GM21381 (cell line): ENCODE results near the gene XCL1.

Source experiments
- ATAC-seq: cut with Tn5 transposase; IDR thresholded peaks from one replicate; pipeline ENCODE4 v1.9.1; 2021; ENCODE audit warnings: mild to moderate bottlenecking, moderate library complexity; ENCODE audit not compliant: unreplicated experiment

The XCL1 gene

DNA sequence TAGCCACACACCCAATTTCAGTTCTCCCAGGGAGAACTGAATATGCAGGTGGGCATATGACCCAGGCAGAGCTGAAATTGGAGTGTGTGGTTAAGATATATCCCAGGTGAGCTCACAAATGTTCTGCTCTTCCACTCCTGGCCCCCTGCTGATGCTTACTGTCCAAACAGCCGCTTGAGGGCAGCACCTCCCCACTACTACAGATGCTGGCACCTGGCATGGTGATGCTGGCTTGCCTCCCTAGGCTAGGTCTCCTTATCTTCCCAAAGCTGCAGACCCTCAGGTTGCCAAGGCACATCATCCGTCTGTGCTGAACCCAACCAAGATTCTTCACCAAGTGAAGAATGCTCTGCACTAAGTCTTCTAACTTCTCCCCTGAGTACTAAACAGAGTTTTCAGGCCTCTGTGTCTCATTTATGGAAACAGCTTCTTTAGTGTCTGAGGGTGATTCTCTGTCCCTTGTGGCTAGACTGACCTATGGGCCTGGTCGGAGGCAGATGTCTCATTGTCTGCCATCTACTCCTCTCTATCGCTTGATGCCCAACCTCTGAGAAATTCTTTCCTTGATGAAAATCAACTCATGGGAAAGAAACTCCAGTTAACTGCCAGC lies 27.2 kb downstream of the XCL1 start:
- no peak for ATAC-seq

DNA sequence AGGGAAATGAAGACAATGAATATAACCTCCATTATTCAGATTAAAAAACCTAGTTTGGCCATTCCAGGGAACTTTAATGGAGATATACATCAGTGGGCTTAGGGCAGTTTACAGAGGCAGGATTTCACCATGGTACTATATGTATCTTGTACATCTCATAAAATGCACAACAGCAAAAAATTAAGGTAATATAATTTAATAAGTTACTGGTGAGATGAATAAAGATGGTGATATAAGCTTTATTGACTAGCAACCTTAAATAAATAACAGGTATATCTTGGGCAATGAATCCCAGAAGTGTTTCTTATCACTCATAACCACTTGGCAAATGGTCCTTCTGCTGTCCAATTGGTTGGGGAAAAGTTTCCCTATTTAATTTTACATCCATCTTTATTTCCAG lies 29.0 kb downstream of the XCL1 start:
- no peak for ATAC-seq

DNA sequence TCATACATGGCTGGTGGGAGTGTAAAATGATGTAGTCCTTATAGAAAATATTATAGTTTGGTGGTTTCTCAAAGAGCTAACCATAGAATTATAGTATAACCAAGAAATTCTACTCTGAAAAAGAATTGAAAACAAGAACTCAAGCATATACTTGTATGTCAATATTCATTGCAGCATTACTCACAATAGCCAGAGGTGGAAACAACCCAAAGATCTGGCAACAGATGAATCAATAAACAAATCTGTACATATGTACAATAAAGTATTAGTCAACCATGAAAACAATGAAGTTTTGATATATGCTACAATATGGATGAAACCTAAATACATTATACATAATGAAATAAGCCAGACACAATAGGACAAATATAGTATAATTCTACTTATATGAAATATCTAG lies 29.7 kb downstream of the XCL1 start:
- ATAC-seq = no peak

DNA sequence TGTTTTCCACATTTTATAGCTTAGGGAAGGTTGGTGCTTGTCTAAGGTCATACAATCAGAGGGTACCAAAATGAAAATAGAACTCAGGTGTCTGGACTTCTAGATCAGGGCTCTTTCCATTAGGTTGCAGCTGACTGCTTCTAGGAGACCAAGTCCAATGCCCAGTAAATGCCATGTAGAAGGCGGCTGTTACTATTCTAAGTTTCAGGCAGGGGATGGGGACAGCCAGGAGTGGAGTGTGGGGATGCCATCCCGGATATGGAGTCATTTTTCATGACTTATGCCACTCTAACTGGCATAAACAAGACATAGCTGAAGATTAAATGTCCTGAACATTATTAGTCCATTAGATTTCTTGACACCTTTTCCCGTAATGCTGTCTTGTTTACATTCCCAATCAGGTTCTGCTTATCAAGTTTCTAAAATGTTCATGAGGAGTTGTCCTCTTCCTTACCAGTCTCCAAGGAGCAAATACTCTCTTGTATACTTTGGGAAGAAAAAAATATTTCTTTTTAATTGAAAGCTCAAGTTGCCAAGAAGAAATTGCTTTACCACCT lies 31.5 kb downstream of the XCL1 start:
- ATAC-seq = no peak

DNA sequence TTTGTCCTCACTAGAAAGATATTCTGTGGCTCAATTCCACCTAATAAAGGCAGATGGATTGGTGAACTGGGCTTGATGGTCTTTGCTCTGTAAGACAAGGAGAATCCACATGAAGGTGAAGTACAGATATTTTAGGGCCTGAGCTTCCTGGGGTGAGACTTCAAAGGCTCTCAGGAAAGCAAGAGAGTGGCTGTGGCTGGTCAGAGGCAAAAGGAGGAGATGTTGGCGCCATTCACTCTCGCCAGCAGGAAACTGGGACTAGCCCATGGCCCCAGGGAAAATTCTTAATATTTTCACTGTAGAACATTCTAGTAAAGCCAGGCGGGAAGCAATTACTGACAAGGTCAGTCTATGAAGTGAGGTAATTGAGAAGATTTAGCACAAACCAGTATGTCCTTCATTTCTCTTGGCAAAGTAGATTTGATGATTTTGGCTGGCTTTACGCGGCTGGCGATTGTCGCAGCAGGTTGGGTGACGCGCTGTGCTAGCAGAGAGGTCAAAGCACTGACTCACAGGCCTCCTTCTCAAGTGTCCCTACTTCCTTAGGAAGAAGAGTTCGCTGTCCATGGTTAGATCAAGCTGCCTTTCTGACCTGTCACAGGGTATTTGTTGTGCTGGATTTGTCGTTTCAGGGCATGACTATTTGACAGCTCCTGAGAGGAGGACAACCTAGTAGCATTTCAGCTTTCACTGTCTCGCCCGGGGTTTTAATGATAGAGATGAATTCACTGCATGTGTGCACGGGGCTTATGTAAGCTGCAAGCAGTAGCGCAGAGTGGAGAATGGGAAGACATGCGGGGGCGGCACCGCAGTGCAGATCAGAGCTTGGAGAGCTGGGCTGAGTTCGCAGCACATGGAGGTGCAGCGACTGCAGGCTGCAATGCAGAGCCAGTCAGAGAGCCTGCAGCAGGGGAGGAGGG lies 32.7 kb downstream of the XCL1 start:
- ATAC-seq = no peak

DNA sequence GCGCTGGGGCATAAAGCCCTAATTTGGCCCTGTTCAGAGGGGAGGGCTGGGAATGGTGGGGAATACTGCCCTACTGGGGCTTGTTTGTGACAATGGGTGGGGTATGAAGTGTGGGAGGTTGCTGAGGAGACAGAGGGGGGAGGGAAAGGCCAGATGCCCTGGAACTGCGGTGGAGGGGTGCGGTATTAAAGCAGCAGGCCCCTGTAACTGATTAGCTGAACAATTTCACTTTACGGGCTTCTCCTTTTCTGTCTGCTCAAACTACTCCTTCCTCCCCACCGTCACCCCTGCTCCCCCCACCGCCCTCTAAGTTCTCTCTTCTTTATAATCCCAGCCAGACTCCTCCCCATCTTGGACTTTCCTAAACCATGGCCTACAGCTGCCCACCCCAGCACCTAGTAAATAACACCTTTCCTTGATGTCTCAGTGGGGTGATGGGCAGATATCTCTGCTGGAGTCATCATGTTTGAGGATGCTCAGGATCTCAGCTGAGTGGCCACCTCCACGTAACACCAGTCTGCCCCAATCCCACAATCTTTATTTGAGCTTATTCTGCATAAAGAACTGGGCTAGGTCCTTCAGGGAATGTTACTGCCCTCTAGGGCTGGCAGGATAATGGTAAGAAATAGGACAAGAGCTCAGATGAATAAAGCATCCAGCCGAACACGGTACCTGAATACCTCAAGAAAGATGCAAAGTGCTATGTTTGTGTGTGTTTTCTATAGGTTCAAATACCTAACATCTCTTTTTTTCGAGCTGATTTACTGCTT lies 33.5 kb downstream of the XCL1 start:
- ATAC-seq = no peak

DNA sequence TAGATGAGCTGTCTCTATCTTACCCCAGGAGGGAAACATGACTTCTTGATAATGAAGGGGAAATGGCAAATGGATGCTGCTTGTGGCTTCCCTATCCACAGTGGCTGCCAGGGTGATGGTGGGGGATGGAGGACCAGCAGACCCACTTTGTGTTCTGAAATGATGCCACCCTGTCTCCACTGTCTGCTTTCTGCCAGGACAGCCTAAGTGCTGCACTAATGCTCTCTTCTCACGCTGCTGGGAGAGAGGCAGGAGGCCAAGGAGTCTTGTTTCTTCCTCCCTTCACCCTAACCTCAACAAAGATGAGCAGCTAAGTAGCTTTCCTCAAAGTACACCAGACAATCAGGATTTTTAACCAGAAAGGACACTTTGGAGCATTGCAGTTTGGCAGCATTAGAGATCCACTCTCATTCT lies 36.6 kb downstream of the XCL1 start:
- ATAC-seq = no peak

DNA sequence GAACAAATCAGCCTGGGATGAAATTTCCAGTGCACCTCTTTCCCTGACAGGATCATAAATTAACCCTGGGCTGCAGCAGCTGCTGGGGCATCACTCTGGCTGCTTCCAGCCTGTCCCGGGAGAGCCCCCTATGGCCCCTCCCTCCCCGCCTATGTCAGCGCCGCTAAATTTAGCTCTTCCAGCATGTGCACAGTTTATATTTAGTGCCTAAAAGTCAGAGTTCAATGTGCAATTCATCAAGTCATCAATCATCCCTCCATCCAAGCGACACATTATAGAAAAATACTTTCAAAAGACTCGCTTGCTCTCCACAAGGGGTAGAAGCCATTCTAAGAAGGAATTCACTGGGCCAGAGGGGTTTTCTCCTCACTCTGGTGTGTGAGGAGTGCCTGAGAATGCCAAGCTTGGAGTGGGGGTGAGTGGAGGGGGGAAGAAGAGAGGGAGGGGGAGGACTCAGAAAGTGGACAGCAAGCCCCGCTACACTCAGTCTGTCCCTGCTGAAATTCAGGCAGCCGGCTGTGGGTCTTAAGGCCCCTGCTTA lies 37.4 kb downstream of the XCL1 start:
- no peak for ATAC-seq

DNA sequence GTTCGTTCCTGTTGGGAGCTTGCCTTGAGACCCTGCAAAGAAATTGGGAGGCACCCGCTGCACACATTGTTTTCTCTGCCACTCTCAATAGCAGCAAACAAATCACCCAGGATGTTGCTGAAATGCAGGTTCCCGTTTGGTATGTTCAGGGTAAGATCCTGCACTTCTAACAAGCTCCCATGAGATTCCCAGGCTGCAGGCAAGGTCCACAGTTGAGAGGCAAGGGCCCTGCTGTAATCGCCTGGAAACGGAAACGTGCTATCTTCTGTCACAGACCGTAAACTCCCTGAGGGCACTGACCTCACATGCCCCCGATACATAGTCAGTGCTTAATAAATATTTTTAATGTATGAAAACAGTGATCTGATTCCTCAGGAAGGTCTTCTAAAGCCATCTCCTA lies 37.8 kb downstream of the XCL1 start:
- ATAC-seq = no peak

DNA sequence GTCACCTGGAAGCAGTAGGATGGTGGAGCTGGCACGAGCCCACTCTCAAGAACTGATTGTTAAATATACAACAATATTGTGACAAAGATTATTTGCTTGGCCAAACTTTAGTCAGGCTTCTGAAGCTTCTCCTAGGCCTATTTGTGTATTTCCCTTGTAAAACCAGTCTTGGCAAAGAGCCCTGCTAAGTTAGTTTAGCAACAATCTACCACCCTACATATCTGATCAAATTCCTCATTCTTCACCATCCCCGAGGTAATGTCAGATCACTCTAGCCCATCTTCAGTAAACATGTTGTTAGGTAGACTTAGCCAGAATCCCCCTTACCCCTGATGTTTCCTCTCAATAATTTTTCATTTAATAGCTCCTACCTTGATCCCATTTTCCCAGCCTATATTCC lies 39.6 kb downstream of the XCL1 start:
- no peak for ATAC-seq

DNA sequence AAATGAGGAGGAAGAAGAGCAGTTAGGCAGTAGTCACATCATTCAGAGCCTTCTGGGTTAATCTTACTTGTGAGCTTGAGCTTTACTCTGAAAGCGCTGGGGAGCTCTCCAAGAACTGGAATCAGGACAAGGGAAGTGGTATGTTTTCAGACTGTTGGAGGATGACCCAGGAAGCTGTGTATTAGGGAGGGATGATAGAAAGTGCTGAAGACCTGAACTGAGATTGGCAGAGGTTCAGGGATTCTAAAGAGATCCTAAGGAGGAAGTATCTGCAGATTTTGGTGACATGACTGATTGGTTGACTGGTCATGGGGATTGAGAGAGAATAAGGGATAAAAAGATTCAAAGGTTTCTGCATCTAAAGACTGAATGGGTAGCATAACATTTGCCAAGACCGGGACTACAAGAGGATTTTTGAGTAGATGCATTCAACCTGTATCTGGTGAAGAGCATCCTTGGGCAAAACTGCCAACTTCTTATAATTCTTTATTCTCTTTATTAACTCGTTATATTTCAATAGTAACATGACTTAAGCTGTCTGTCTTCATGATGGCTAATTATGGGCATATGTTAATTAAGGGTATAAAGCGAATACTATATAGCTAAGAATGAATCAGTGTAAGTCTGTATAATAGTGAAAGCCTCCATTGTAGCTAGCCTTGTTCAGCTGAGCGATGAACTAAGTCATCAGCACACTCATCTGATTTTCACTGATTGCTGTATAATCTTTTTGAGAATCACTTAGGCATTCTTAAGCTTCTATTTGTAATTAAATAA lies 41.8 kb downstream of the XCL1 start:
- no peak for ATAC-seq

DNA sequence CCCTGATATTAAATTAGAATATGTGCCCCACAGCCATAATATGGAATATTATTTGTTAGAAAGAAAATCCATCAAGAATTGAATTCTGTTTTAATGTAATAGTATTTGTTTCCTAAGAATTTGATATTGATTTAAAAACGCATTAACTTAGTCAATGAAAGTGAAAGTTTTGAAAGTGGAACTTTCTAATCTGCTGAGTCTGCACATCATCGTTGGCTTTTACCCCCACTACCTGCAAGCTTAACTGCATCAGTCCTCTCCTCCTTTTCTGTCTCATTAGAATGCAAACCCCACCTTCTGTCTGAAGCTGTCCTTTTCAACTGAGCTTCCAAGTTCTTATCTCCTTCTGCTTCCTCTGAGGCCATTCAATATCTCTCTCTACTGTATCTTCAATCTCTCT lies 42.5 kb downstream of the XCL1 start:
- no peak for ATAC-seq

DNA sequence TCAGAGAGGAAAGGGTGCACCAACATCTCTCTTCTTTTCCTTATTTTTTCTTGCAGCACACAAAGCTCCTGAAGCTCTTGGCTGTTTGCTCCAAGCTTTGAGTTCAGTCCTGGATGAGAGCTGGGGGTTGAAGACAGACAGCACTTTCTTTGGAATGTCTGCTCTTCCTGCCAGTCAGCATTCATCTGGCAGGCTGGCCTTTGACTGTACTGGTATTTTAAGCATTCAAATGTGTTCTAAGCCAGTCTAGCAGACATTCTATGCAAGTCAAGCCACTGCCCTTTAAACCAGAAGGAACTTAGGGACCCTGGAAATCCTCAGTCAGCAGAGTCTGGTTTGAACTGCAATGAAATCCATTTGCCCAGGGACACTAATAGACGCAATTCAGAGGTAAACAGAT lies 45.0 kb downstream of the XCL1 start:
- no peak for ATAC-seq

DNA sequence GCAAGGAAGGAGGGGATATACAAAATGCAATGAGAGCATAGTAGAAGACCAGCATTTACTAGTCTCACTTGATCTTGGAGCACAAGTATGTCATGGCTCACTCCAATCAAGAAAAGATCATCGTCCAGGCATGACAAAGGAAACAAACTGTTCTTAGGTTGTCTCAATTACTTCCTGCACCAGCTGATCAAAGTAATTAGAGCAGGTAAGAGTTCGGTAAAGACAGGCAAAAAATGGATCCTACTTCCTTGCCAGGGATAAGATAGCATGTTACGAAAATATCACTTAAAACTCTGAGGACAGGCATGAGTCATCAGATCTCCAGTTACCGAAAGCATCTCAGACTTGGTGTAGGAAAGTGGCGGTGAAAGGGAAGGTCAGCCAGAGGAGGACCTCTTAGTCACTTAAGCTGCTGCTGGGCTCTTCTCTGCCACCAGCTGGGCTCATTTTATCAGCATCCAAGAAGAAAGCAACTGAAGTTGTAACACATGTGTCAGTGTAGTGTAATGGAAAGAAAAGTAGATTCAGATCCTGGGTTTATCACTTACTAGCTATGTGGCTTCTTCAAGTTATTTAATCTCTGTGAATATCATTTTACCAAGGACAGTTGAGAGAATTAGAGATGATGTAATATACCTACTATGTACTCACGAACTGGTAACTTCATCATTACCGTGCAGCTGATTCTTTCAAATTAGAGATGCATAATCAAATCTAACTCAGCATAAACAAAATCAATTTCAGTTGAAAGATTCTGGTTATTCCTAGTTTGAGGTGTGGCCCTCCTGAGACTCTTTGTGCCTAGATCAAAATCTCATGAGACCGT lies 46.8 kb downstream of the XCL1 start:
- no peak for ATAC-seq

DNA sequence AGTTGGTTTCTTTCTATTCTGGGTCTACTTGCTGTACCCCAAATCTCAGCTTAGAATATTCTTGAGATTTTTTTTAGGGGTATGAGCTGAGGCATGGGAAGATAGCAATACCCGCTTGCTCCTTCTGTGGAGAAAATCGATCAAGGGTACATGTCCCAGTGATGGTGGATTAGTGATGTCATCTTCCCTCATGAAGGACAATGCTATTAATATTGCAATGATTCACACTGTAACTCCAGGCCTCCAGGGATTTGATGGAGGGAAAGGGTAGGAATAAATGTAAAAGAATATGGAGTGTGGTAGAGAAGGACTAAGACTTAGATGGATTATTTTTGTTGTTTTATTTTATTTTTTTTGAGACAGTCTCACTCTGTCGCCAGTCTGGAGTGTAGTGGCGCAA lies 47.4 kb downstream of the XCL1 start:
- no peak for ATAC-seq

DNA sequence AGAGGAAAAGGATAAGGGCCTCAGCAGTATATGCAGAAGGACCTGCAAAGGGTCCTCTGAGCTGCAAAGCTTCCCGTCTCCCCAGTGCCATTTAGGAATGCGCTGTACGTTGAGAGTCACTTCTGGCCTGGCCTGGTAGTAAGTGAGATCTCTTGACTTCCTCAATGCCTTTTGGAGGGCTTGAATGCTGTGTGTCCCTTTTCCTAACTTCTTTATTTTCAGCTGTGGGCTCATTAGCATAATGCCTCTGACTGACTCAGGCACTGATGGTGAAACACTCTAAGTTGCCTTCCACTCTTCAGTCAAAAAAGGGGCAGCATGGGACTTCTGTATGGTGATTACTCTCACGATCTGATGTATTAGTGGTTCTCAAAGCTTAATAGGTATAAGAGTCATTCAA lies 49.9 kb downstream of the XCL1 start:
- ATAC-seq = no peak

DNA sequence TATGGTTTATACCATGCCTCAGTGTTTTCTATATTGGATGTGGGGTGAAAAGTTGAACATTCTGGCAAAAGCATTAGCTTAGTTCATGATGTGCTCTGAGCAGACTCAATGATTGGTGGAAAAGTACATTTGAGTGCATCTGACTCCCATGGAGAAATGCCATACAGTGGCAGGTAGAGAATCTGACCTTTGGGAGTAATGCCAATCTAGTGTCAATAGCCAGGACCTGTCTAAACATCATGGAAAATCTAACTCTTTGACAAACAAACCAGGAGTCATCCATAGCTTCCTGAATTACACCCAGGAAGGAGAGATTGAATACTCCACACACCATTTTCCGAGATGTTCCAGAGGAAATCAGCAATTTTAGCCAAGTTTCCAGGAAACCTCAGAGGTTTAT lies 51.0 kb downstream of the XCL1 start:
- no peak for ATAC-seq

DNA sequence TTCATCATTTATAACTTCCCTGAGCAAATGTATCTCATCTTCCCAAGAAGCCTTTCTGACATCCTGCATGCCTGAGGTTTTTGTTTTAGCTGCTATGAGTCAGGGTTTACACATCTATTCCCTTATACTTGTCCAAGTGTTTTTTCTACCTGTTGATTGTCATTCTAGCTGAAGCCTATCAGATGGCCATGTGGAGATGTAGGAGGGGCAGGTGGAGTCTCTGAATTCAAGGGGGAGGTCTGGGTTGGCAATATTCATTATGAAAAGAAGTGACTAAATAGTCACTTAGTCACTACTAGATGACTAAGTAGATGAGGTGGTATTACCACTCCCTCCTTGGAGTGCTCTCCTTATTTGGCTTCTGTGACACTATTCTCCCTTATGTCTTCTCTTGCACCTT lies 52.4 kb downstream of the XCL1 start:
- ATAC-seq = no peak

DNA sequence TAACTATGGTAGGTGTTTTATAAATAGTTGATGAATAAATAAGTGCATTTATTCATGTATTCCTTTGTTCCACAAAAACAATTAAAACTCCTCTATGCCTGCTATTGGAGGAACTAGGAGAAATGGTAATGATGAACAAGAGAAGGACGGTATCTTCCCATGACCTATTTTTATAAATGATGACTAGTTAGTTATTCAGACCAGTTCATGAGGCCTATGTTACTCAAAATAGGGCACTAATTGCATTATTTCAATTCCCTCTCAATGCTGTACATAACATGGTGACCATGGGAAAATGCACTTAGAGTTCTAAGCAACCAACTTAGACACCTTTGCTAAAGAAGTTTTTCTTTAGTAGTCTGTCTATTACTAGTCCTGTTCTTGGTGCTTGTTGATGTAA lies 53.1 kb downstream of the XCL1 start:
- ATAC-seq = no peak
